Activated gamma-delta T cell treated with anti-CD3 and anti-CD28 coated beads, Interleukin-2, amount 50 U/mL, for 16 hours (primary cell): ENCODE data around the gene NT5C2.
A peak's percentile ranks its signal among the peaks of the same experiment; 100 is the strongest.
"Not testable (repeated sequence)": the region's sequence is repeated elsewhere in the genome, so short reads cannot be mapped to it uniquely, and the experiment has no call there.

ENCODE experiments used
- DNase-seq: peaks from one replicate; pipeline ENCODE4 v3.0.0-alpha.2; 2020; ENCODE audit warnings: low read depth

NT5C2 gene

DNA sequence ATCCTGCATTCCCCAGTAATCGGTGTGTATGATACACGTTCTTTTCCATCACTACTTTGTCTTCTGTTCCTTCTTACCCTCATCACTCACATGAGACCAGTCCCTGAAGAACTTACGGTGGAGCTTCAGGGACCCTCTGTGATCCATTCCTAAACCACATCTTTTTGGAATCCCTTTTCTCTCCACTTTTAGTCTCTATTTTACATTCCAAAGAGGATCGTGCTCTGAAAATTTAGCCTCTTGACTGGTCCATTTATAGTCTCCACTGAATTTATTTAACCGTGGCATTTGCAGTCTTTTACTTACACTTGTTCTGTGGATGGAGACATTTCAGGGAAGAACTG, 109.1 kb downstream of the NT5C2 start:
- DNase-seq: no peak

DNA sequence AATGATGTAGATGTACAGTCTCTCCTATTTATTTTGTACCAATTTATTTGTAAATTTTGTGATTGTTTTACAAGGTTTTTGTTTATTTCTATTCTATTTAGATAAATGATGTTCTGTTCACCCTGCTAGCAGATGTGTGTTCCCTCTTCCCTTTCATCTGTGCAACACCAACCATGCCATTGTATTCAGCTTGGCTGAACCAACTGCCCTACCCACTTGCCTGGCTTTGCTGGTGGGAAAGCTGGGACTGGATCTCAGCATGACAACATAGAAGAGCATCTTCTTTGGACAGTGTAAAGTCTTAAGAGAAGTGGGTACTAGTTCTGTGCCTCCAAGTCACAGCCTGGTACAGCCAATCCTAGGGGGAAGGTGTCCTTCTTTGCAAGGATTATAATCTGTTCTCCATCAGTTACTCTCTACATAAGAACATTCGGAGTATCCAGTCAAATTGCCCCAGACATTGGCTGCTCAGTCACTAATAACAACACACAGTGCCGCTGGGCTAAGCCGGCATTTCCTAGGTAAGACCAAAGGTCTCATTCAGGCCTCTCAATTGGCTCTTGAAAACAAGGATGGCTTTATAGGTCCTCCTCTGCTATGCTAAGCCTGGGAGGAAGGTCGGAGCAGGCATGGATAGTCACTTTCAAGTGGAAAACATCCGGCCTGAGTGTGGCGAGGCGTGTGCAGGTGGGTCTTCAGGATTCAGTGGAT, 109.7 kb downstream of the NT5C2 start:
- no peak for DNase-seq

DNA sequence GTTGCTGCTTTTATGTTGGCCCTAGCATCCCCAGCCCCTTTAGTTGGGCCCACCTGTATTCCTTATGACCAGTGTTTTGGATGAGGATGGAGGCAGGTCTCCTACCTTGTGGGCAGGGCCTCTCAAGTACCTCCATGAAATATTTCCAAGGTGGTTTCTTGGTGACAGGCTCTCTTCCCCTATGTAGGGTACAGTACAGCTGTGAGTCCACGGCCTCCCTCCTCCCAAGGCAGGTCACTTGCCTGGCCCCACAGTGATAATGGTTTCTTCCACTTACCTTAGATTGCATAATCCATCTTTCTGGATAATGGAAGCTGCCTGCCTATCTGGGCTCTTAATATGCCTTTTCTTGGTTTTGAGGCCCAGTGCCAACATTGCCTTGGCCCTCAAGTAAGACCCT, 110.4 kb downstream of the NT5C2 start:
- no peak for DNase-seq

DNA sequence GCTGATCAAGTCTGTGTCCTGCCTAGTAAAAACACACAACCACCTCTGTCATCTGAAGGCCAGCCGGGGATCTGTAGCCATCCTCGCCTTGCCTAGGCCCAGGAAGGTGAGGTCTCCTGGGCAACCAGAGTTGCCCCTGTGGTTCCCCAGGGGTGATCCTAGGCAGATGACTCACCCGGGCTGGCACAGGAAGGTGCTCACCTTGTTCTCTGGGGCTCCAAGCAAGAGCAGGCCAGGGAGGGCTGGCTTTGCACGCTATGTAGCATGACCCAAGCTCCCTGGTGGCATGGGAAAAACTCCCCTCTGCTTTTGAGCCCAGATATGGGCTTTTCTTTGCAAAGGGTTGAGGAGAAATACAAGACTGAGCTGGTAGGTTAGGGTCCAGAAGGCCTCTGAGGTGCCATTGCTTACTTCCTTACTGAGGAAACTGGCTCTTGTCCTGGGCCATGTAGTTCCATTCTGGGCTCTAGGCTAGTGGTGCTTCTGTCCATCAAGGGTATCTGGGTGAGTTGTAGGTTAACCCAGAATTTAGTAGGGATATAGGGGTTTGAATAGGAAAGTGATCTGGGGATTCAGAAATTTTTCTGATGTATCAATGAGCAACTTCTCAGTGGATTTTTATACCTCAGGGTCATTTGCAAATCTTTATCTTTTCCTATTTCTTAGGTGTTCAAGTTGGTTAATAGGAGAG, 112.0 kb downstream of the NT5C2 start:
- no peak for DNase-seq

DNA sequence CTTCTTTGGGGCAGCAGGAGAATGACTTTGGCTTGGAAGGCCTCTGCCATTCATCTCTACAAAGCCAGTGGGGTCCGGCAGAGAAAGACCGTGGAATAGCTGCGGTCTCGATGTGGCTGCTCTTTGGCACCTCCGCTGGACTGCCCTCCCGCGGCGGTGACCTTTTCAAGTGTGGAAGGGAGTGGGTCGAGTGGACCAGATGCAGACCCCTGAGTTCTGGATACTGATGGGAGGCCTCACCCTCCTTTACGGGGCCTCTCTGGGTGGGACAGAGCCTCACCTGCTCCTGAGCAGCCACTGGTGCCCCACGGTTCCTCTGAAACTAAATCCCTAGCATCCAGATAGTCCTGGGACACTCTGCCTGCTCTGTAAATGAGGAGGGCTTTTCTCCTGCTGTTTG, 113.1 kb downstream of the NT5C2 start:
- DNase-seq: no peak

DNA sequence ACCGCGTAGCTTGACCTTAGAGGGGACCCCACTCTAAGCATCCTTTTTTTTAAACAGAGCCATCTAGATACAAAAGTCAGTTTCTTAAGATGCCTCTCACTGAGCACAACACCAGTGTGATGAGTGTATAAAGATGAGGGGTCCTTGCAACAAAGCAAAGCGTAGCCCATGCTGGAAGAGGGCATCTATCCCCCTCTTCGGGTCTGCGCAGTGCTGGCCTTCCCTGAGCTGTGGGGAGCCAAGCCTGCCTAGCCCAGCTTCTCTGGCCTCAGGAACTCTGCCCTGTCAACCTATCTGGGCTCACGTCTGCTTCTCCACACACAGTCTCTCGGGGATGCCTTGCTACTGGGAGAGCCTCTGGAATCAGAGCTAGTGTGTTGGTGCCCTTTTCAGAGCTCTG, 114.0 kb downstream of the NT5C2 start:
- DNase-seq: no peak

DNA sequence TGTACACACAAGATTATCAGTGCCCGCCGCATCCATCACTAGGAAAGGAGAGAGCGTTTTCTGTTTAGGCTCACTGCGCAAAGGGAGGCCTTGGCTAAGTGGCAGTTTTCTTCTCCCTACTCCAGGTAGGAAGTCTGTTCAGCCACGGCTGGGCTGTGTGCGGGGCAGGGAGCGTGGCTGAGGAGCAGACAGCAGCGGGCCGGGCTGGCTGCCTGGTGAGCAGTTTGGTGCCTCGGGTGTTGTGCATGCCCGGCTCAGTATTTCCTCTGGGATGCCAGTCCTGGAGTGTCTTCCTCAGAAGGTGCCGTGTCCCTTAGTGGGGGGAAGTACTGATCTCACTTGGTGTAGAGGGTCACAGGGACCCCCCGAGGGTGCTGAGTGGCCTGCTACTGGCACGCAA, 114.4 kb downstream of the NT5C2 start:
- no peak for DNase-seq

DNA sequence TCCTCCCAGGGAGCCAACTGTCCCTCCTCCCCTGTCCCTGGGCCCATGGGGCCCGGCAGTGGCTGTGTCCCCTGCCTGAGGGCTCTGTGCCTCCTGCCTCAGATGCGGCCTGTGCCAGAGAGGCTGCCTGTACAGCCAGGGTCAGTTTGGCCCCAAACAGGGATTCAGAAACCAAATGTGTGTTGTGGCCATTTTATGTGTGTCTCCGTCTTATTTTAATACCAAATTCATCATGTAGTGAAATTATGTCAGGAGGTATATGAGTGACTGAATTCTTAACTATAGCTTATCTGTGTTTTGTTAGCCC, 114.8 kb downstream of the NT5C2 start:
- DNase-seq: no peak

DNA sequence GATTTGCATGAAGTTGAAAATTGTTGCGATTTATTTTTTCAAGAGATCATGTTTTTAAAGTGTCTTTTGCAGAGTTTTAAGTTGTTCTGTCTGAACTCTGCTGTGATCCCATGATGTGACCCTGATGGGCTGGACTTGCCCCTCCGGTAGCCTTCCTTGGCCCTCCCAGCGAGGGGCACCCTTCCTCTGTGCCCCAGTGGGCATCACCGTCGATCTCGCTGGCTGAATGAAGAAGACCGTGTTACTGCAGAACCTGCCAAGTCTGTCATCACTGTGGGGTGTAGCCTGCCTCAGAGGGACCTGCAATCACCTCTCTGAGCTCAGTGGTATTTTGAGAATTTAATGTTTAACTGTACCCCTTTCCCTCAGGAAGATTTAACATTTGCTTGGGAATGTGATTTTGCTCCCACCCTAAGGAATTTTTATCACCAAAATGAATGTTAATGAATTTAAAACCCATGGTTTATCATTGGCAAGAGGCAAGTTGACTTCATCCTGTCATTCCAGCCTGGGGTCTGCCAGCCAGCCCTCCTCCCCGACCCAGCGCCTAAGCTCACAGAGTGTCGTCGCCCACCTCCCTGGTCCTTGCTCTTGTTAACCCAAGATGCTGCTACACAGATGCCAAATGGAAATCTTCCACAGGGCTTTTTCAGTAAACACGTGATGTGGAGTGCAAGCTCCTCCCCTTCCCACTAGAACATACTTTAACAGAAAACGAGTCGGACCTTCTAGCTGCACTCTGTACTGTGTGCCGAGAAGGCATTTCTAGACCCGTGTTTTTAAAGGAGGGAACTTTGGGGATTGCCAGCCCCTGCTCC, 115.4 kb downstream of the NT5C2 start:
- no peak for DNase-seq

DNA sequence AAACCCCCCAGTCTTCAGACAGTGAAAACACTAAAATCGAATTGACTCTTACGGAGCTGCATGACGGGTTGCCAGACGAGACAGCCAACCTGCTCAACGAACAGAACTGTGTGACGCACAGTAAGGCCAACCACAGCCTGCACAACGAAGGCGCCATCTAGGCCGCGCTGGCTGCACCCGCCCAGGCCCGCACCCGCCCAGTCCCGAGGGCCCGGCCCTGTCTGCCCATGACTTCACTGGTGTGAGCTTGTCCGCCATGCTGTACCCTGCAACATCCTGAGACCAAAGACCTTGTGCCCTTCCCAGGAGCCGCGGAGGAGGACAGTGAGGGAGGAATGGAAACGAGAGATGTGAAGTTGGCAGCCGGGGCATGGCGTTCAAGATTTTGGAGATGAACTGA, 116.1 kb downstream of the NT5C2 start:
- DNase-seq: no peak

DNA sequence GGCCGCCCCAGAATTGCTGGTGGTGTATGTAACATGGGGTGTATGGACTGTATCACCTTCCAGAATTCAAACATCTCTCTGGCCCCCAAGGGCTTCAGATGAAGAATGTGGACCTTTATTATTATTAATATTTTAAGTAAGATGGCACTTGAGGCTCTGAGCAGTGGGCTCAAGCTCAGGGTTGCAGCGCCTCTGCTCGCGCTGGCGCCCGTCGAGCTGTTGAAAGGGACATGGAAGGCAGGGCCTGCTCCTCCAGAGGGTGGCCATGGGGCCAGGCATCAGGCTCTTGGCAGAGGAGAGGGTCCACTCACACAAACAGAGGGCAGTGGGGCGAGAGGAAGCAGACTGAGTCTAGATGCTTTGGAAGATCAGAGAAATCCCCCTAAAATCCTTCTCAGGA, 120.2 kb downstream of the NT5C2 start:
- DNase-seq: no peak

DNA sequence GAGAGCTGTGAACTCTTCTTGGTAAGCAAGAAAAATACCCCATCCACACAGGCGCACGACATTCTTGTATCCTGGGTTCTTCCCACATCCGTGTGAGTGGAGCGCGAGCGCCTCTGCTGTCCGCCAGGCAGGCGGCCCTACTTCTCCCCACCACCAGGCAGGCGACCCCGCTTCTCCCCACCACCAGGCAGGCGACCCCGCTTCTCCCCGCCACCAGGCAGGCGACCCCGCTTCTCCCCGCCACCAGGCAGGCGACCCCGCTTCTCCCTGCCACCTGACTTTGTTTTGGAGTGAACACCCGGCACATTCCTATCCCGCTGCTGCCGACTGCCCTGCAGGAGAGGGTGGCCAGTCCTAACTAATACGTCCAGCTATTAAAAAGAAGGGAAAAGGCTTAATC, 120.8 kb downstream of the NT5C2 start:
- no peak for DNase-seq

DNA sequence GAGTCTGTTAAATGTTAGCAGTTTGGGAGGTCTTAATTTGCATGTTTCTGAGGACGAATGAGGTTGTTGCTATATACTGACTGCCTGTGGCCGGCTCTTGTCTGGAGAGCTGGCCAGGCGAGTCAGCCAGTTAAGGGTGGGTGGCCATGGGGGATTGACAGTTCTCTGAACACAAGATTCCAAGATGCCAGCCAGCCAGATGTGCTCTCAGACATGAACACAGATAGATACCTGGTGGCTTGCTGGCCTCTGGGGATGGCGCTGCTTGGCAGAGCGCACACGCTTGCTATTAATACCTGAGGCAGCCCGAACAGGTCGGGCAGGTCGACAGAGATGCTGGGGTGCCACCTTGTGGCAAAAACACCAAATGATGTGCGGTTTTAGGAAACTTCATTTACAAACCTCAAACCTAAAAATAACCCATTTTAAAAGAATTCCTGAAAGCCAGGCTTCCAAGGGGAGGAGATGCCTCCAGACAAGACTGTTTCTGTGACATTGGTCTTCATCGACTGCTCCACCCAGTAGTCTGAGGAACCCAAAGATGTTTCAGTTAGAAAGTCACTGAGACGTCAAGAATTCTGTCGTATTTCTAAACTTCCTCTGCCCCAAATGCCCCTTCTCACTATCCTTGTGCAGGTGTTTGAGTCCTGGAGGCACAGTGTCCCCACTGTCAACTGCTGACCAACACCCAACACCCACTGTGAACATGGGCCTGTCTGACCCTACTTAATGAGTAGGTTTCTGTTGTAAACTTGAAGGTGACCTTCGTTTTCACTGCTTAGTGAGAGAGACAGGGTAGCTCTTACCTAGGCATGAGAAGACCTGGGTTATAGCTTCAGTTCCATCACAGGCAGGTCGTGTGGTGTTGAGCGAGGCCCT, 123.4 kb downstream of the NT5C2 start:
- DNase-seq: peak; percentile 62

DNA sequence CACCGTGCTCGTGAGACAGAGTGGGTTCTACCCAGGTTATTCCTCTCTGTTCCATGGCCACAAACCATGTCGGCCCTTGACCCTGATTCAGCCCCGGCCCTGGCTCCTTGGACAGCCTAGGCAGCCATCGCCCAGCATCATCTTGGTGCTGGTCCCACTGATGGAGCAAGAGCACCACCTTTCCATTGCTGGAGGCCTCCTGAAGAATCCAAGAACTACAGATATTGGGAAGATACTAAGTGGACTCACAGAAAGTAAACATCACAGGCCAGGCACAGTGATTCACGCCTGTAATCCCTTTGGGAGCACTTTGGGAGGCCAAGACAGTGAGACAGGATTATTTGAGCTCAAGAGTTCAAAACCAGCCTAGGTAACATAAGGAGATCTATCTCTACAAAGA, 125.1 kb downstream of the NT5C2 start:
- DNase-seq: no peak

DNA sequence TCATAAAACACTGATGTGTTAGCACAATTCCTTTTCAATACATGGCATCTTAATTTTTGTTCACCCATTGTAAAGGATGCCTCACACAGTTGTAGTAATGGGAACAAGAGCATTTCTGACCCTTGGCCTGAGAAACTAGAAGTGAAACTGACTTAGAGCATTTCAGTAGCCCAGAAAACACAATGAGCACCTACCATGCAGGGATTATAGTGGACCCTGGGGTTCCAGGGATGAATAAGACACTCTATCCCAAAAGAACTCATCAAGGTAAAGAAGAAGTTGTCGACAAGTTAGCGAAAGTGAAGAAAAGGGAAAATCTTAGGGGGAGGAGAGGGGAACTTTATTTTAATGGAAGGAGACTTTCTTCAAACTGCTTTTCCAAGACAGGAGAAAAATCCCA, 125.6 kb downstream of the NT5C2 start:
- DNase-seq: no peak

DNA sequence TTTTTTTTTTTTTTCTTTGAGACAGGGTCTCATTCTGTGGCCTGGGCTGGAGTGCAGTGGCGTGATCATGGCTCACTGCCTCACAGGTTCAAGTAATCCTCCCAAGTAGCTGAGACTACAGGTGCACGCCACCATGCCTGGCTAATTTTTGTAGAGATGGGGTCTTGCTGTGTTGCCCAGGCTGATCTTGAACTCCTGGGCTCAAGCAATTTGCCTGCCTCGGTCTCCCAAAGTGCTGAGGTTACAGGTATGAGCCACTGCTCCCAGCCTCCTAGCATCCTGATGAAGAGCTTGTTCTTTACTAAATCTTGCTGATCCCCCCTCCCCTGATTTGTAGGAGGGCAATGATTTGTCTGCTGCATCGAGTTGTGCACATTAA, 126.0 kb downstream of the NT5C2 start:
- not testable (repeated sequence) for DNase-seq

DNA sequence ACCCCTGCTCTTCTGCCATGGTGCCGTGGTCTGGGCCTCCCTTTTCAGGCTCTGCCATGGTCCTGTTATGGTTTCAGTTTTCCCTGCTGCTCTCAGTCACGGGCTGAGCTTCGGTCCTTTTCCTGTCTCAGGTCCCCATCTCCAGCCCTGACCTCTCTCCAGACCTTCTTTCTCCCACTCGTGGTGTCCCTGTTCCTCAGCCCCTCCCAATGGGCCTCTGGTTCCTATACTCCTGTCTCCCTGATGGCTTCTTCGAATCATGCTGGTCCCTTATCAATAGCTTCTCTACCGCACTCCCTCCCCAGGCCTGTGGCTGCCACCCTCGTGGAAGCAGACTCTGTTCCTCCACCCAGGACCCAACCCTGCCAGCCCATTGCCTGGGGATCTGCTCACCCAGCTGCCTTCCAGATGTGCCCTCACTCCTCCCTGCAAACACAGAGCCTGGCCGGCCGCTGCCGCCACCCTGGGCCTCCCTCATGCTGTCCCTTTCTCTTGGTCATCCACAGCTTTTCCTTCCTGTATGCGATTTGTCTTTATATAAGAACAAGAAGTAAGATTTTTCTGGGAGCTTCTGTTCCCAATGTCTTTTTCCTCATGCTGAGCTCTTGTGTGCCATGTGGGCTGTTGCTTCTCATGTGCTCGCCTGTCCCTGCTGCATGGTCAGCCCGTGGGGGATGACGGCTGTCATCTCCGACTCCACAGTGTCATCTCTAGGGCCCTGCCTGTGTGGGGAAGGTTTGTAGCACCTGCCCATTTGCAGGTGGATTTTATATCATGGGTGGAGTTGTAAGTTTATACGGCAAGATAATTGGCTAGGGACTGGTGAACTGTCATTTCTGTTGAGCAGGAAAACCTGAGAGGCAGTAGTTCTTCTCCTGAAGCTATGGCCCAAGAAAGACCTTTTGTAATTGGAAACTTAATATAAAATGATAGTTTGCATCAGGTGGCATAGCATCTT, 126.7 kb downstream of the NT5C2 start:
- DNase-seq: no peak

DNA sequence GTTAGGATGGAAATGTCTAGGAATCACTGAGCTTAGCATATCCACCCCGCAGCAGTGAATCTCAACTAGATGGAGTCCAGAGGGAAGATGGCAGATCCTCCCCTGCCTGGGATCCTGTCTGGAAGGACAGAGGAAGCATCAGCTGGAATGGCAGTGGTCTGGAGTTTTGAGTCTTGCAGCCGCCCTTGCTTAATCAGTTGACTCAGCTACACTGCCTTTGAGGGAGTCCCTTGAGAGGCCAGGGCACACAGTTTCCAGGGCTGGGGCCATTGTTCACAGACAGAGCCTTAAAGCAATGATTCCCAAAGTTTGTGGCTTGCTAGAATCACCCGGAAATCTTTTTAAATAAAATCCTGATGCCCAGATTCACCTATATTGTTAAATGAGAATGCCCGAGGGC, 128.1 kb downstream of the NT5C2 start:
- no peak for DNase-seq

DNA sequence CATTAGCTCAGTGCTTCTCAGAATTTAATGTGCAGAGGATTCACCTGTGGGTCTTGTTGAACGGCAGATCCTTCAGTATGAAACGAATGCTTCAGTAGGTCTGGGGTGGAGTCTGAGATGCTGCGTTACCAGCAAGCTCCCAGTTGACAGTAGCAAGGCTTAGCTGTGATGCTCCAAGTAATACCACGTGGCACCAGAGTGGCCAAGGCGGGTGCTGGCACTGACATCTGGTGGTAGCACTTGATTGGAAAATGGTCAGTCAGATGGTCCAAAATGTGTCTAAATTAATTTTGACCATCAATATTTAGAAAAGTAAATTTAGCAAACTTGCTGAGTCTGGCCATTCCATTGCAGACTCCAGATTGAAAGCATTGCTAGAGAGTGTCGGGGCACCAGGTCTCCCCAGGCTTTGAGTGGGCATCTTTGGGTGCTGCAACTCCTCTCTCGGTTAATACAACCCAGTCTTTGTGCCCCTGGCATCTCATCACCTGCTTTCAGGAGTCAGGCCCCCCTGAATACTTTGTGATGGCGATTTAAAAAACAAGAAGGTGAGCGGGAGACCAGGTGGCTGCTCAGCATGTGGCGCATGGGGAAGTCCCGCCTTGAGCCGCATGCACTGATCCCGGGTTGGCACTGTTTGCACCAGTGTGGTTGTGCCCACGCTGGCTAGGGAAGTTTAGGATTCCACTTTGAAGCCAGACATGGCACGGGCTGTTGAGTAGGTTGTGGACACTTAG, 130.1 kb downstream of the NT5C2 start:
- DNase-seq: no peak

DNA sequence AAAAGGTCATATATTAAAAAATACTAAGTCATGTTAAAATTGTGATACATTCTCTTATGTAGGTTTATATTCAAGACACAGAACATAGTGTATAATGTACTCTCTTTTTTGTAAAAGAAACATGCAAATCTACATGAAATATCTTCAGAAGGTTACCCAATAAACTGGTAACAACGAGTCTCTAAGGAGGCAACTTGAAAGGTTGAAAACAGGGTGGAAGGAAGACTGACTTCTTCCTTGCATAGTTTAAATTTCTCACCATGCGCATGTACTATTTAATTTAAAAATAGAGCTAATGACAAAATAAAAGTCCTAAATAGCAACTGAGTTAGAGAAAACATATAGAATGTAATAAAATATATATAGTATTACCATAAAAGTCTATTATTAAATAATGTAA, 132.5 kb downstream of the NT5C2 start:
- DNase-seq: no peak

DNA sequence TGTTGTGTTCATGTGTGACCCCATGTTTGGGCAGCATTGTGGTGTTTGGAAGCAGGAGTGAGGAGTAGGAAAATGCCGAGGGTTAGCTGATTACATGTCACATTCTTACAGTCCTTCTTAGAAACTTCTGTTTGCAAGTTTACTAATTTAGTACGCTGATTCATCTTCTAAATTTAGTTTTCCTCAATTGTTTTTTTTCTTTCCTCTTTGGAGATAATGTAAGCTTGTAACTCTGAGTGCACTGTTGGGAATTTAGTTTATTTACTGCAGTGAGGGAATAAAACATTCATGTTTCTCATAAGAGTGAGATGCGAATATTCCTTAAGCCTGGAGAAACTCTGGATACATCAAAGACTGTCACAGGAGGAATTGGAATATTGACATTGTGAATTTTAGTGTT, 135.0 kb downstream of the NT5C2 start:
- DNase-seq: no peak
